MM.1S (cell line): ENCODE data around the gene SPATA18.

Experiments used
- EZH2phosphoT487 ChIP-seq: fragments of 300-600 bp; sonication (generic); IDR thresholded peaks from 2 replicates; pipeline ENCODE4 v1.6.1; 2018; ENCODE audit warnings: antibody characterized with exemption, low read length
- TF ChIP-seq, protein P1 (sequence below): fragments of 300-600 bp; sonication (generic); IDR thresholded peaks from 2 replicates; pipeline ENCODE4 v1.5.1; 2016; ENCODE audit warnings: antibody characterized with exemption, low read length, mixed read lengths

DNA sequence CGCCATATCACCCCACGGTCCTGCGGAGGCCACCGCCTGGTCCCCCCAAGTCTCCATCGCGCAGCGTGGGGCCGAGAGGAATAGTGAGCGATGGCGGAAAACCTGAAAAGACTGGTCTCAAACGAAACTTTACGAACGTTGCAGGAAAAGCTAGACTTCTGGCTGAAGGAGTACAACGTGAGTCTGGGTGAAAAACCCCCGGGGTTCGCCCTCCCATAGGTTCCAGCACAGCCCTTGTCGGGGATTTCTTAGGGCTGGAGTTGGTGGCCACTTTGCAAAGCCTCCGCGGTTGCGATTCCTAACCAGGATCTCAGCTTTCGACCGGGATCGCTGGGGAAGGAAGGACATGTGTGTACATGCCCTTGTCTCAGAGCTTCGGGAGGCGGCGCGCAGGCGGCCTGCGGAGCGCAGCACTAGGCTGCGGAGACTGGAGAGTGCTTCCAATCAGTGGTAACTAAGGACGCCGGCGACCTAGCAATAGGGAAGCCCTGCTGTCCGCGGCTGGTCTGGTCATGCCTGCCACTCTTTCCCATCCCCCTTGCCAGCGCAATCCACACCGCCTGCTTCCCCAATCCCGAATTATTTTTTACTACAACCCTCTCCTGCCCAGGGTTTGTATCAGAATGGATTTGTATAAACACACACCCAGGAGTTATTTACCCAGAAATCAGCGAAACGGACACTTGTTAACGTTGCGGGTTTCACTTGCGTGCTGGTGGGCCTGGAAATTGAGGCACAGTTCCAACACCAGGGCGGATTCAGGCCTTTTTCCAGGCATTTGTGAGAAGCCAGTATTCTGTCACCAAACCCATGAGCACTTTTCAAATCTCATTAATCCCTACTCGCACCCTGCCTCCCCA, 741 bp downstream of the SPATA18 start:
- TF ChIP-seq, protein P1, sequence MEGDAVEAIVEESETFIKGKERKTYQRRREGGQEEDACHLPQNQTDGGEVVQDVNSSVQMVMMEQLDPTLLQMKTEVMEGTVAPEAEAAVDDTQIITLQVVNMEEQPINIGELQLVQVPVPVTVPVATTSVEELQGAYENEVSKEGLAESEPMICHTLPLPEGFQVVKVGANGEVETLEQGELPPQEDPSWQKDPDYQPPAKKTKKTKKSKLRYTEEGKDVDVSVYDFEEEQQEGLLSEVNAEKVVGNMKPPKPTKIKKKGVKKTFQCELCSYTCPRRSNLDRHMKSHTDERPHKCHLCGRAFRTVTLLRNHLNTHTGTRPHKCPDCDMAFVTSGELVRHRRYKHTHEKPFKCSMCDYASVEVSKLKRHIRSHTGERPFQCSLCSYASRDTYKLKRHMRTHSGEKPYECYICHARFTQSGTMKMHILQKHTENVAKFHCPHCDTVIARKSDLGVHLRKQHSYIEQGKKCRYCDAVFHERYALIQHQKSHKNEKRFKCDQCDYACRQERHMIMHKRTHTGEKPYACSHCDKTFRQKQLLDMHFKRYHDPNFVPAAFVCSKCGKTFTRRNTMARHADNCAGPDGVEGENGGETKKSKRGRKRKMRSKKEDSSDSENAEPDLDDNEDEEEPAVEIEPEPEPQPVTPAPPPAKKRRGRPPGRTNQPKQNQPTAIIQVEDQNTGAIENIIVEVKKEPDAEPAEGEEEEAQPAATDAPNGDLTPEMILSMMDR = no peak
- TF ChIP-seq EZH2phosphoT487 = no peak
